ENCODE results near the gene KIF5A.
A peak's percentile ranks its signal among the peaks of the same experiment; 100 is the strongest.

KIF5A gene

DNA sequence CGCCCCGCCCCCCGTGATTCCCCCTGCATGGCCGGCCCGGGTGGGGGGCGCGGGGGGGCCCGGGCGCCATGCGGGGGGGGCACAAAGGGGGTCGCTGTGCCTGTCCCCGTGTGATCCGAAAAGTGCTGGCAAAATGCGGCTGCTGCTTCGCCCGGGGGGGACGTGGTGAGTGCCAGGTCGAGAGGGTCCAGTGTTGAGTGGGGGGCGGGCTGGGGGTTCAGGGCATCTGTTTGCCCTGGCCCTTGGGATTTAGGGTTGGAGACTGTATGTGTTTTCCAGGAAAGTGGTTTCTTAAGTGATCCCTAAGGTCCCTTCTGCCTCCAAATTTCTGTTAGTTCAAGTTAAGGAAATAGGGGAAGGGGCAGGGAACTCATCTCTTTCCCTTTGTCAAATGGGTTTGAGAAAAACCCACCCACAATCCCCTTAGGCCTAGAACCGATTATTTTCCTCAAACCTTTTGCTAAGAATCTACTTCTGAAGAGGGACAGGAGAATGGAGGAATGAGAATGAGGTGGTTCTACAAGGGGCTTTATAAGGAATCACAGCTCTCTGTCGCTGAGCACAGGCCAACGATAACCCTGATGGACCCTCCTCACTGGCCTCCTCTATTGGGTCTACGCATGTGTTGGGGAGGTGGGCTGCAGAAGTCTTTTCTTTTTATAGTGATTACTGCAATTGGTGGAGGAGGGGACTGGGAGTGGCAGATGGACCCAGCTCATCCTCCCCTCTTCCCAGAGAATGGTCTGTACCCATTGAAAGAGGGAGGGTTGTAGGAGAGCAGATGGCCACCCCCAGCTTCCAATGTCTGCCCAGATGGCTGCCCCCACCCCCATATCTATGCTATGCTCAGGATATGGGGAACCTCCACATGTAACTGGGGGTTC, 62.2 kb downstream of the KIF5A start:
- TF ChIP-seq, protein P1, sequence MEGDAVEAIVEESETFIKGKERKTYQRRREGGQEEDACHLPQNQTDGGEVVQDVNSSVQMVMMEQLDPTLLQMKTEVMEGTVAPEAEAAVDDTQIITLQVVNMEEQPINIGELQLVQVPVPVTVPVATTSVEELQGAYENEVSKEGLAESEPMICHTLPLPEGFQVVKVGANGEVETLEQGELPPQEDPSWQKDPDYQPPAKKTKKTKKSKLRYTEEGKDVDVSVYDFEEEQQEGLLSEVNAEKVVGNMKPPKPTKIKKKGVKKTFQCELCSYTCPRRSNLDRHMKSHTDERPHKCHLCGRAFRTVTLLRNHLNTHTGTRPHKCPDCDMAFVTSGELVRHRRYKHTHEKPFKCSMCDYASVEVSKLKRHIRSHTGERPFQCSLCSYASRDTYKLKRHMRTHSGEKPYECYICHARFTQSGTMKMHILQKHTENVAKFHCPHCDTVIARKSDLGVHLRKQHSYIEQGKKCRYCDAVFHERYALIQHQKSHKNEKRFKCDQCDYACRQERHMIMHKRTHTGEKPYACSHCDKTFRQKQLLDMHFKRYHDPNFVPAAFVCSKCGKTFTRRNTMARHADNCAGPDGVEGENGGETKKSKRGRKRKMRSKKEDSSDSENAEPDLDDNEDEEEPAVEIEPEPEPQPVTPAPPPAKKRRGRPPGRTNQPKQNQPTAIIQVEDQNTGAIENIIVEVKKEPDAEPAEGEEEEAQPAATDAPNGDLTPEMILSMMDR (conservative IDR thresholded peaks at IDR 0.05; ENCODE audit: control insufficient read depth, insufficient read depth, low read depth, low read length) = no peak
- DNase-seq (ENCODE audit: low read depth) = no peak
- peak overlapping the region; percentile 57 for H3K4me3 ChIP-seq (ENCODE audit: control insufficient read depth, low read depth, low read length)

DNA sequence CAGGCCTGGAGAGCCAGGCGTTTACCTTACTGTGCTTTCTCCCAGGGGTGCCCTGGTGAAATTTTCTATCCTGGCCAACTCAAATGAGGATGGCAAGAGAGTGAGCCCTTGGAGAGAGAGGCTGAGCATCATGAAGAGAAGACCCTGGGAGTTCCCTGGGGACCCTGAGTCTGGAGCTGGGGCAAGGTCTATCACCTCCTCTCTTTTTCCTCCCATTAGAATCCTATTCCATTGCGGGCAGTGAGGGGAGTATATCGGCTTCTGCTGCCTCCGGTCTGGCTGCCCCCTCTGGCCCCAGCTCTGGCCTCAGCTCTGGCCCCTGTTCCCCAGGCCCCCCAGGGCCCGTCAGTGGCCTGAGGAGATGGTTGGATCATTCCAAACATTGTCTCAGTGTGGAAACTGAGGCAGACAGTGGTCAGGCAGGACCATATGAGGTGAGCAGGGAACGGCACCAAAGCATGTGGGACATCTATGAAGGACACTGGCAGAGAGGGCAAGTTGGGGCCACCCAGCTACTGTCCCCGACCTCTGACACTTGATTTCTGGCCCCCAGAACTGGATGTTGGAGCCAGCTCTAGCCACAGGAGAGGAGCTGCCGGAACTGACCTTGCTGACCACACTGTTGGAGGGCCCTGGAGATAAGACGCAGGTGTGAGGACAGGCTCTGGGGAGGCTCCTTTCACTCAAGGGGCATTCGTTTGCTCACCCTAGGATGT, 63.0 kb downstream of the KIF5A start:
- no peak overlapping the region for H3K4me3 ChIP-seq (ENCODE audit: control insufficient read depth, low read depth, low read length)
- TF ChIP-seq, protein P1 (conservative IDR thresholded peaks at IDR 0.05; ENCODE audit: control insufficient read depth, insufficient read depth, low read depth, low read length) = no peak
- no peak for DNase-seq (ENCODE audit: low read depth)

- TF ChIP-seq, protein P1 (conservative IDR thresholded peaks at IDR 0.05; ENCODE audit: control insufficient read depth, insufficient read depth, low read depth, low read length) = no peak
- DNase-seq (ENCODE audit: low read depth) = no peak
- no peak overlapping the region for H3K4me3 ChIP-seq (ENCODE audit: control insufficient read depth, low read depth, low read length)
These were observed 63.7 kb downstream of the KIF5A start for GRCh38 chr12:57613427-57614109.

- peak; percentile 47 for DNase-seq (ENCODE audit: low read depth)
- TF ChIP-seq, protein P1 (conservative IDR thresholded peaks at IDR 0.05; ENCODE audit: control insufficient read depth, insufficient read depth, low read depth, low read length) = no peak
- no peak overlapping the region for H3K4me3 ChIP-seq (ENCODE audit: control insufficient read depth, low read depth, low read length)
These were observed 64.5 kb downstream of the KIF5A start for GRCh38 chr12:57614178-57614947.

GRCh38 chr12:57614948-57615500, 65.2 kb downstream of the KIF5A start:
- no peak overlapping the region for H3K4me3 ChIP-seq (ENCODE audit: control insufficient read depth, low read depth, low read length)
- DNase-seq (ENCODE audit: low read depth) = no peak
- TF ChIP-seq, protein P1 (conservative IDR thresholded peaks at IDR 0.05; ENCODE audit: control insufficient read depth, insufficient read depth, low read depth, low read length) = no peak

- TF ChIP-seq, protein P1 (conservative IDR thresholded peaks at IDR 0.05; ENCODE audit: control insufficient read depth, insufficient read depth, low read depth, low read length) = no peak
- DNase-seq (ENCODE audit: low read depth) = no peak
- no peak overlapping the region for H3K4me3 ChIP-seq (ENCODE audit: control insufficient read depth, low read depth, low read length)
These were observed 65.8 kb downstream of the KIF5A start for GRCh38 chr12:57615637-57616036.

Measured in fibroblast of mammary gland (primary cell).